ENCODE data around the gene KARS1.

KARS1 gene

GRCh38 chr16:75578725-75579124 lies 68.7 kb downstream of the KARS1 start:
- no peak for DNase-seq

- DNase-seq = no peak
Observed at GRCh38 chr16:75578212-75578611, 69.3 kb downstream of the KARS1 start.

Data from RPMI8226 (cell line).